Measurements from ENCODE around the gene HADHB.

DNA sequence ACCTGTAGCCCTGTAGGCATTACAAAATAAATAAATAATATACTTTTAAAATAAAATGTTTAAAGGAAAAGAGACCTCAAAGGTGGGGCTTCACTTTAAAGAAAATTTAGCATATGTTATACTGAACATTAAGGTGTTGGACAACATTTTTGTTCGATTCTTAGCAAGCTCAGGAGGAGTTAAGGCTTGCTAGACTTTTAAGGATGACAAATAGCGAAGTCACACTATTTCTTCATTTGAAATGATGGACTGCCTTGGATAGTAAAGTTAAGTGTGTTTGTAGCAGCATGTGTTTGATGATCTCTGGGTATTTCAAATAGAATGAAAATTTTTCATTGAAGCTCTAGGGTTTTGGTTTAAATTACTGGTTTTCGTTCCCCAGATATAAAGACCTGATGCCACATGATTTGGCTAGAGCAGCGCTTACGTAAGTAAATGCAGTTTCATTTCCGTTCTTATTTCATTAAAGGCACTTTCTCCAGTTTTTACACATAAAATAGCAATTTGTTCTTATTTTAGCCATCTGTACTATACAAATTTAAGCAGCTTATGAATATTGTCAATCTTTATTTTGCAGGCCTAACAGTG, 24.9 kb downstream of the HADHB start:
- no peak for TF ChIP-seq FOS (IDR thresholded peaks at IDR 0.05; ENCODE audit: borderline replicate concordance, extremely low read depth, insufficient read length)
- TF ChIP-seq EZH2 (IDR thresholded peaks at IDR 0.05; ENCODE audit: borderline replicate concordance, control insufficient read depth, low read depth, low read length): no peak
- TF ChIP-seq, protein P1, sequence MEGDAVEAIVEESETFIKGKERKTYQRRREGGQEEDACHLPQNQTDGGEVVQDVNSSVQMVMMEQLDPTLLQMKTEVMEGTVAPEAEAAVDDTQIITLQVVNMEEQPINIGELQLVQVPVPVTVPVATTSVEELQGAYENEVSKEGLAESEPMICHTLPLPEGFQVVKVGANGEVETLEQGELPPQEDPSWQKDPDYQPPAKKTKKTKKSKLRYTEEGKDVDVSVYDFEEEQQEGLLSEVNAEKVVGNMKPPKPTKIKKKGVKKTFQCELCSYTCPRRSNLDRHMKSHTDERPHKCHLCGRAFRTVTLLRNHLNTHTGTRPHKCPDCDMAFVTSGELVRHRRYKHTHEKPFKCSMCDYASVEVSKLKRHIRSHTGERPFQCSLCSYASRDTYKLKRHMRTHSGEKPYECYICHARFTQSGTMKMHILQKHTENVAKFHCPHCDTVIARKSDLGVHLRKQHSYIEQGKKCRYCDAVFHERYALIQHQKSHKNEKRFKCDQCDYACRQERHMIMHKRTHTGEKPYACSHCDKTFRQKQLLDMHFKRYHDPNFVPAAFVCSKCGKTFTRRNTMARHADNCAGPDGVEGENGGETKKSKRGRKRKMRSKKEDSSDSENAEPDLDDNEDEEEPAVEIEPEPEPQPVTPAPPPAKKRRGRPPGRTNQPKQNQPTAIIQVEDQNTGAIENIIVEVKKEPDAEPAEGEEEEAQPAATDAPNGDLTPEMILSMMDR (IDR thresholded peaks at IDR 0.05 in 2 of 3, conservative IDR thresholded peaks at IDR 0.05 in 1 of 3; ENCODE audit: control insufficient read depth in 2 of 3, extremely low read depth in 1 of 3, insufficient read depth in 1 of 3, low read depth in 3 of 3, low read length in 3 of 3): no peak
- TF ChIP-seq SMAD5 (IDR thresholded peaks at IDR 0.05; ENCODE audit: low read depth): no peak
- peak; percentile 53 for TF ChIP-seq JUNB (IDR thresholded peaks at IDR 0.05)
